Articular chondrocyte of knee joint (primary cell): ENCODE data around the gene CXorf51B. TPM values are rescaled to one million over a fixed set of nuclear protein-coding genes. Genes with fewer than 3 reads are reported as not detected.

Experiments
- total RNA-seq: library from RNA; depleted of rRNA; stranded (reverse); fragments of >200 nt; gene quantifications from 2 replicates; pipeline ENCODE4 v1.2.3, GENCODE V29; 2012

Gene CXorf51B
- total RNA-seq: not detected in 2 replicates

GRCh38 chrX:146809471-146809870, at the start of gene CXorf51B:
TSS of gene CXorf51B (plus strand) at chrX:146809771. CDS start at chrX:146809792, 21 bp downstream.

GRCh38 chrX:146814644-146815043, 5.1 kb downstream of the CXorf51B start, which contains the start of gene CXorf51A:
TSS of gene CXorf51A (minus strand) at chrX:146814744. CDS start at chrX:146814723, 21 bp downstream.

Other genes with a start within 250 kb of the CXorf51B start
- not detected in 2 replicates for gene CXorf51A, start 5.0 kb downstream of the CXorf51B start, total RNA-seq